H1 (cell line): ENCODE measurements around the gene ADM2.

Experiments
- CHD2 ChIP-seq: IDR thresholded peaks from 2 replicates; pipeline ENCODE4 v1.6.1; 2012; ENCODE audit warnings: low read length, improper control_type of control experiment
- CTBP2 ChIP-seq: IDR thresholded peaks from 2 replicates; pipeline ENCODE4 v1.7.0; 2011; ENCODE audit warnings: borderline replicate concordance, mild to moderate bottlenecking, moderate library complexity, mixed read lengths, low read length; ENCODE audit not compliant: insufficient read depth, insufficient read length
- CTCF ChIP-seq, 3 experiments: IDR thresholded peaks; 1 replicate in 2 of 3; 2 replicates in 1 of 3; pipeline versions ENCODE4 v1.5.1 to v1.6.1; 2011; ENCODE audit warnings: low read length in 3 of 3, mild to moderate bottlenecking in 3 of 3, inconsistent platforms in 2 of 3, low read depth in 1 of 3, moderate library complexity in 1 of 3; ENCODE audit not compliant: insufficient read depth in 1 of 3; ENCODE audit errors: control extremely low read depth in 1 of 3
- JUN ChIP-seq: IDR thresholded peaks from 2 replicates; pipeline ENCODE4 v1.6.1; 2011; ENCODE audit warnings: low read depth, mild to moderate bottlenecking, improper control_type of control experiment, low read length
- JUND ChIP-seq: IDR thresholded peaks from 2 replicates; pipeline ENCODE4 v1.6.1; 2011; ENCODE audit warnings: mild to moderate bottlenecking, improper control_type of control experiment, low read length
- POLR2A ChIP-seq, 2 experiments: IDR thresholded peaks; 1 replicate in 1 of 2; 2 replicates in 1 of 2; pipeline ENCODE4 v1.6.1; 2011; ENCODE audit warnings: low read depth in 2 of 2, low read length in 2 of 2, mild to moderate bottlenecking in 2 of 2; ENCODE audit errors: control extremely low read depth in 1 of 2
- RFX5 ChIP-seq: IDR thresholded peaks from 2 replicates; pipeline ENCODE4 v1.6.1; 2011; ENCODE audit warnings: low read depth, low read length, improper control_type of control experiment, borderline replicate concordance
- SIN3A ChIP-seq, 2 experiments: IDR thresholded peaks in 1 of 2; conservative IDR thresholded peaks in 1 of 2; 2 replicates each; pipeline ENCODE4 v1.6.1; 2011 to 2012; ENCODE audit warnings: low read length in 2 of 2, improper control_type of control experiment in 1 of 2, low read depth in 1 of 2, mild to moderate bottlenecking in 1 of 2
- SIX5 ChIP-seq: IDR thresholded peaks from 2 replicates; pipeline ENCODE4 v1.6.1; 2011; ENCODE audit warnings: mild to moderate bottlenecking, low read depth, low read length
- TEAD4 ChIP-seq: IDR thresholded peaks from 2 replicates; pipeline ENCODE4 v1.6.1; 2012; ENCODE audit warnings: low read depth, low read length, inconsistent platforms, mixed read lengths
- TF ChIP-seq, protein P1 (sequence below): IDR thresholded peaks from 2 replicates; pipeline ENCODE4 v1.6.1; 2012; ENCODE audit warnings: inconsistent platforms

DNA sequence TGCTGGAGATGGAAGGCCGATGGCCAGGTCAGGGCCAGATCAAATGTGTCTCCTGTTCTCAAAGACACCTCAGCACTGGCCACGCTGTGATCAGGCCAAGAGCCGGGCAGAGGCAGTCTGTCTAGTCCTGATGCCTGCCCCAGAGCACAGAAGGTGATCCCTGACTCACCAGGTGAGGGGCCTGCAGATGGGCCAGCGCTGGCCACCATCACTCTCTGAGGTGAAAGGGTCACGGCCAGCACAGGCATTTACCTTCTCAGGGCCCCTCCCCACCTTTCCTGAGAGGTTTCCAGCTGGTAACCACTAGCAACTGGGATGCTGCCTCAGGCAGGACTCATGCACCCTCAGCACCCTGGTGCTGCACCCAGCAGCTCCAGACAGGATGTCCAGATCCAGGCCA lies 9.4 kb upstream of the ADM2 start:
- TF ChIP-seq CTCF (IDR thresholded peaks at IDR 0.05; ENCODE audit: control extremely low read depth in 1 of 3, insufficient read depth in 1 of 3, low read depth in 1 of 3, low read length in 3 of 3), result no peak
- TF ChIP-seq CTBP2, result no peak
- TF ChIP-seq, protein P1, sequence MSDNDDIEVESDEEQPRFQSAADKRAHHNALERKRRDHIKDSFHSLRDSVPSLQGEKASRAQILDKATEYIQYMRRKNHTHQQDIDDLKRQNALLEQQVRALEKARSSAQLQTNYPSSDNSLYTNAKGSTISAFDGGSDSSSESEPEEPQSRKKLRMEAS, result no peak
- no peak for TF ChIP-seq CHD2
- no peak for TF ChIP-seq POLR2A (IDR thresholded peaks at IDR 0.05; ENCODE audit: control extremely low read depth in 1 of 2, low read depth in 2 of 2, low read length in 2 of 2)
- no peak for TF ChIP-seq SIN3A (conservative IDR thresholded peaks at IDR 0.05 in 1 of 2, IDR thresholded peaks at IDR 0.05 in 1 of 2; ENCODE audit: low read depth in 1 of 2, low read length in 2 of 2)
- no peak for TF ChIP-seq JUND
- no peak for TF ChIP-seq JUN
- no peak for TF ChIP-seq TEAD4
- TF ChIP-seq SIX5, result no peak
- TF ChIP-seq RFX5, result no peak
